Vagina (tissue), 2 donors: ENCODE data around the gene OPN4. TPM values are rescaled to one million over a fixed set of nuclear protein-coding genes. Genes with fewer than 3 reads are reported as not detected.

Experiments used
- DNase-seq, 2 donors: peaks; one replicate each; pipeline ENCODE4 v3.0.0-alpha.2; 2017; ENCODE audit errors: extremely low spot score in 2 of 2
- H3K27ac ChIP-seq: fragments of 200-600 bp; sonication (generic); one replicate; pipeline ENCODE4 v1.5.1; 2019
- H3K27me3 ChIP-seq: fragments of 200-600 bp; sonication (generic); one replicate; pipeline ENCODE4 v1.5.1; 2019
- H3K36me3 ChIP-seq, 2 donors: fragments of 200-600 bp; sonication (generic); one replicate each; pipeline ENCODE4 v1.5.1; 2017 to 2019
- H3K4me1 ChIP-seq: fragments of 200-600 bp; sonication (generic); one replicate; pipeline ENCODE4 v1.5.1; 2019
- H3K4me3 ChIP-seq, 2 donors: fragments of 200-600 bp; sonication (generic); 1 replicate in 1 of 2; 2 replicates in 1 of 2; pipeline ENCODE4 v1.5.1; 2016 to 2019
- H3K9me3 ChIP-seq: fragments of 200-600 bp; sonication (generic); one replicate; pipeline ENCODE4 v1.5.1; 2019
- POLR2A ChIP-seq, 2 donors: fragments of 450-650 bp; IDR thresholded peaks; one replicate each; pipeline ENCODE4 v1.6.1; 2017; ENCODE audit warnings: antibody characterized with exemption in 2 of 2, mild to moderate bottlenecking in 2 of 2, moderate library complexity in 2 of 2
- POLR2AphosphoS5 ChIP-seq, 2 donors: sonication (generic); formaldehyde crosslinking; IDR thresholded peaks; one replicate each; pipeline ENCODE4 v1.9.0; 2017; ENCODE audit warnings: antibody characterized with exemption in 2 of 2, mild to moderate bottlenecking in 2 of 2, low read depth in 1 of 2; ENCODE audit not compliant: insufficient read depth in 1 of 2
- intact Hi-C: fragments of 100-400 bp; cut with DNase I; formaldehyde crosslinking; loops from one replicate; pipeline ENCODE4 v1.15.1; 2023
- total RNA-seq: library from RNA; depleted of rRNA; stranded (reverse); fragments of >200 nt; gene quantifications from one replicate; pipeline ENCODE4 v1.2.3, GENCODE V29; 2016
- TF ChIP-seq, protein P1 (sequence below), 3 experiments: fragments of 450-650 bp in 2 of 3; fragments of 200-600 bp in 1 of 3; sonication (generic) in 1 of 3; IDR thresholded peaks; one replicate each; pipeline ENCODE4 v1.5.1; 2017 to 2019; ENCODE audit warnings: antibody characterized with exemption in 3 of 3, mild to moderate bottlenecking in 2 of 3, moderate library complexity in 2 of 3

OPN4 gene
- total RNA-seq, result not detected

DNA sequence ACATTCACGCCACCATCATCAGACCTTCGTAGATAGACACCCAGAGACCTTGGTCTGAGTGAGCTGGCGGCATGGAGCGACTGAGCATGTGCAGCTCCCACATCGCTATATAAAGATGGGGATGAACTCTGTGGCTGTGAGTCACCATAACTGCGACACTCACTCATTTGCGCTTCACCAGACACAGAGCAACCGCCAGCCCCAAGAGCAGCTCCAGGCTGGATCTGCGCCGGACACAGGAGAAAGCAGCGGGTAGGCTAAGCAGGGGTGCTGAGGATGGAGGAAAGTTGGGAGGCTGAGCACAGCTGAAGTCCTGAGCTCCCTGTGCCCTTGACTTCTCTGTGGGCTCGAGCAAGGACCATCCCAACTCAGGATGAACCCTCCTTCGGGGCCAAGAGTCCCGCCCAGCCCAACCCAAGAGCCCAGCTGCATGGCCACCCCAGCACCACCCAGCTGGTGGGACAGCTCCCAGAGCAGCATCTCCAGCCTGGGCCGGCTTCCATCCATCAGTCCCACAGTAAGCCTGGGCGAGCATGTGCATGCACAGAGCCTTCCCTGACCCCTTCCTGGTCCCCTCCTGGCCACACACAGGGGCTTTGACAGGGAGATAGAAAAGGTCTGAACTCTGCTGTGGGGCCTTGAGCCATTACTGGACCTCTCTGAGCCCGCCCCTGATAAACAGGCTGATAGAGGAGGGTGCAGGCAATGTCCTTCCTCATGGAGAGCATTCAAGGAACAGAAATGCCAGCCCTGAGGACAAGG is at the start of gene OPN4:
TSS of gene OPN4 (plus strand) at position 137 of the 762 bp plus-strand sequence. CDS start at position 374, 237 bp downstream.
- no peak for TF ChIP-seq POLR2AphosphoS5 (IDR thresholded peaks at IDR 0.05; ENCODE audit: insufficient read depth in 1 of 2, low read depth in 1 of 2)
- no peak for TF ChIP-seq POLR2A (IDR thresholded peaks at IDR 0.05)
- TF ChIP-seq, protein P1, sequence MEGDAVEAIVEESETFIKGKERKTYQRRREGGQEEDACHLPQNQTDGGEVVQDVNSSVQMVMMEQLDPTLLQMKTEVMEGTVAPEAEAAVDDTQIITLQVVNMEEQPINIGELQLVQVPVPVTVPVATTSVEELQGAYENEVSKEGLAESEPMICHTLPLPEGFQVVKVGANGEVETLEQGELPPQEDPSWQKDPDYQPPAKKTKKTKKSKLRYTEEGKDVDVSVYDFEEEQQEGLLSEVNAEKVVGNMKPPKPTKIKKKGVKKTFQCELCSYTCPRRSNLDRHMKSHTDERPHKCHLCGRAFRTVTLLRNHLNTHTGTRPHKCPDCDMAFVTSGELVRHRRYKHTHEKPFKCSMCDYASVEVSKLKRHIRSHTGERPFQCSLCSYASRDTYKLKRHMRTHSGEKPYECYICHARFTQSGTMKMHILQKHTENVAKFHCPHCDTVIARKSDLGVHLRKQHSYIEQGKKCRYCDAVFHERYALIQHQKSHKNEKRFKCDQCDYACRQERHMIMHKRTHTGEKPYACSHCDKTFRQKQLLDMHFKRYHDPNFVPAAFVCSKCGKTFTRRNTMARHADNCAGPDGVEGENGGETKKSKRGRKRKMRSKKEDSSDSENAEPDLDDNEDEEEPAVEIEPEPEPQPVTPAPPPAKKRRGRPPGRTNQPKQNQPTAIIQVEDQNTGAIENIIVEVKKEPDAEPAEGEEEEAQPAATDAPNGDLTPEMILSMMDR (IDR thresholded peaks at IDR 0.05), result no peak
- H3K27me3 ChIP-seq, result no peaks in the 10 kb centered on the region
- no peaks in the 10 kb centered on the region for H3K36me3 ChIP-seq
- intact Hi-C loops, result no loop called here
- H3K27ac ChIP-seq, result no peak within 1 kb of the TSS
- no peak within 1 kb of the TSS for H3K4me3 ChIP-seq
- no peak for DNase-seq
- peaks cover 7% of the 10 kb centered on the region for H3K4me1 ChIP-seq
- no peaks in the 10 kb centered on the region for H3K9me3 ChIP-seq

GRCh38 chr10:86607674-86608073 is 46.7 kb upstream of the OPN4 start:
- no peaks in the 10 kb centered on the region for H3K4me1 ChIP-seq
- no peaks in the 10 kb centered on the region for H3K9me3 ChIP-seq
- H3K36me3 ChIP-seq, result no peaks in the 10 kb centered on the region
- no peak overlapping the region for H3K4me3 ChIP-seq
- H3K27ac ChIP-seq, result no peak overlapping the region
- no peaks in the 10 kb centered on the region for H3K27me3 ChIP-seq
- intact Hi-C loops, result no loop called here
- DNase-seq, result no peak
- TF ChIP-seq, protein P1 (IDR thresholded peaks at IDR 0.05), result no peak
- TF ChIP-seq POLR2A (IDR thresholded peaks at IDR 0.05) (no peak), POLR2AphosphoS5 (IDR thresholded peaks at IDR 0.05; ENCODE audit: insufficient read depth in 1 of 2, low read depth in 1 of 2) (no peak)

- TF ChIP-seq, protein P1 (IDR thresholded peaks at IDR 0.05), result no peak
- TF ChIP-seq POLR2A (IDR thresholded peaks at IDR 0.05) (no peak), POLR2AphosphoS5 (IDR thresholded peaks at IDR 0.05; ENCODE audit: insufficient read depth in 1 of 2, low read depth in 1 of 2) (no peak)
- Histone ChIP-seq H3K9me3 (no peaks in the 10 kb centered on the region), H3K36me3 (no peaks in the 10 kb centered on the region), H3K4me1 (no peaks in the 10 kb centered on the region), H3K27me3 (no peaks in the 10 kb centered on the region), H3K4me3 (no peak overlapping the region), H3K27ac (no peak overlapping the region)
- intact Hi-C loops, result no loop called here
- no peak for DNase-seq
Measured at GRCh38 chr10:86609920-86610319, 44.4 kb upstream of the OPN4 start.

DNA sequence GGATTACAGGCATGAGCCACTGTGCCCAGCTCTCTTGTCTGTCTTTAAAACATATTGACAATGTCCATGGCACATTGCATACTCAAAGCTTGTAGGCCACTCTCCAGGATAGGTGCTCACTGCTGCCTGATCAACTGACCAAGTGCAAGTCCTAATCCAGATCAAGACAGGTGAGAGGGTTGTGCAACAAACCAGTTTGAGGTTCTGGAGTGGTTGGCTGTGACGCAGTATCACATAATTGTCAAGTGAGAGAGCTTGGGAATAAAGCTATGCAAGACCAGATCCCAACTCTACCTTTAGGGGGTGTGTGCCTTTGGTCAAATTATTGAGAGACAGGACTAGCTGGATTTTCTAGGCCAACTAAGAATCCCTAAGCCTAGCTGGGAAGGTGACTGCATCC is 43.0 kb upstream of the OPN4 start:
- H3K4me3 ChIP-seq, result no peak overlapping the region
- H3K4me1 ChIP-seq, result no peaks in the 10 kb centered on the region
- DNase-seq, result no peak
- no peaks in the 10 kb centered on the region for H3K27me3 ChIP-seq
- H3K9me3 ChIP-seq, result no peaks in the 10 kb centered on the region
- TF ChIP-seq, protein P1 (IDR thresholded peaks at IDR 0.05), result no peak
- TF ChIP-seq POLR2A (IDR thresholded peaks at IDR 0.05) (no peak), POLR2AphosphoS5 (IDR thresholded peaks at IDR 0.05; ENCODE audit: insufficient read depth in 1 of 2, low read depth in 1 of 2) (no peak)
- no peak overlapping the region for H3K27ac ChIP-seq
- H3K36me3 ChIP-seq, result no peaks in the 10 kb centered on the region
- intact Hi-C loops, result no loop called here

- Histone ChIP-seq H3K27me3 (no peaks in the 10 kb centered on the region), H3K27ac (no peak overlapping the region), H3K9me3 (no peaks in the 10 kb centered on the region), H3K4me1 (no peaks in the 10 kb centered on the region), H3K4me3 (no peak overlapping the region), H3K36me3 (no peaks in the 10 kb centered on the region)
- DNase-seq, result no peak
- intact Hi-C loops, result no loop called here
- TF ChIP-seq POLR2A (IDR thresholded peaks at IDR 0.05) (no peak), POLR2AphosphoS5 (IDR thresholded peaks at IDR 0.05; ENCODE audit: insufficient read depth in 1 of 2, low read depth in 1 of 2) (no peak)
- TF ChIP-seq, protein P1 (IDR thresholded peaks at IDR 0.05), result no peak
Measured at GRCh38 chr10:86613096-86613495, 41.3 kb upstream of the OPN4 start.
